HepG2 (cell line): ENCODE results near the gene OR5K4.

ENCODE experiments used
- FOXA1 ChIP-seq, 2 experiments: fragments of 450-650 bp in 1 of 2; sonication (generic) in 1 of 2; formaldehyde crosslinking in 1 of 2; IDR thresholded peaks; 2 replicates each; pipeline versions ENCODE4 v1.4.0 to v1.6.1; 2016 to 2020; ENCODE audit warnings: missing genetic modification reagents in 1 of 2
- HOXA5 ChIP-seq: sonication (generic); formaldehyde crosslinking; IDR thresholded peaks from 2 replicates; pipeline ENCODE4 v1.4.0; 2020; ENCODE audit warnings: missing genetic modification reagents
- JUN ChIP-seq: sonication (generic); formaldehyde crosslinking; IDR thresholded peaks from 2 replicates; pipeline ENCODE4 v1.4.0; 2020; ENCODE audit warnings: mild to moderate bottlenecking, missing genetic modification reagents
- NFATC3 ChIP-seq: sonication (generic); formaldehyde crosslinking; IDR thresholded peaks from 2 replicates; pipeline ENCODE4 v1.5.1; 2020; ENCODE audit warnings: mild to moderate bottlenecking, missing genetic modification reagents

- TF ChIP-seq HOXA5 (CRISPR knock-in tag) (no peak), NFATC3 (no peak), FOXA1 (IDR thresholded peaks at IDR 0.05) (no peak), FOXA1 (CRISPR knock-in tag; IDR thresholded peaks at IDR 0.05) (peak; percentile 57), JUN (CRISPR knock-in tag) (no peak)
Measured at GRCh38 chr3:98359993-98360675, 6.5 kb downstream of the OR5K4 start.
